ENCODE measurements around the gene NOL8. TPM values are rescaled to one million over a fixed set of nuclear protein-coding genes. Genes with fewer than 3 reads are reported as not detected.

Gene NOL8
- total RNA-seq (27.2 and 28.6 TPM in 2 replicates), polyA plus RNA-seq (20.0 and 20.5 TPM in 2 replicates), polyA minus RNA-seq (ENCODE audit: low replicate concordance) (2.4 and 3.5 TPM in 2 replicates)
- 16.1 and 17.0 TPM in 2 replicates for polyA plus RNA-seq (2012)

DNA sequence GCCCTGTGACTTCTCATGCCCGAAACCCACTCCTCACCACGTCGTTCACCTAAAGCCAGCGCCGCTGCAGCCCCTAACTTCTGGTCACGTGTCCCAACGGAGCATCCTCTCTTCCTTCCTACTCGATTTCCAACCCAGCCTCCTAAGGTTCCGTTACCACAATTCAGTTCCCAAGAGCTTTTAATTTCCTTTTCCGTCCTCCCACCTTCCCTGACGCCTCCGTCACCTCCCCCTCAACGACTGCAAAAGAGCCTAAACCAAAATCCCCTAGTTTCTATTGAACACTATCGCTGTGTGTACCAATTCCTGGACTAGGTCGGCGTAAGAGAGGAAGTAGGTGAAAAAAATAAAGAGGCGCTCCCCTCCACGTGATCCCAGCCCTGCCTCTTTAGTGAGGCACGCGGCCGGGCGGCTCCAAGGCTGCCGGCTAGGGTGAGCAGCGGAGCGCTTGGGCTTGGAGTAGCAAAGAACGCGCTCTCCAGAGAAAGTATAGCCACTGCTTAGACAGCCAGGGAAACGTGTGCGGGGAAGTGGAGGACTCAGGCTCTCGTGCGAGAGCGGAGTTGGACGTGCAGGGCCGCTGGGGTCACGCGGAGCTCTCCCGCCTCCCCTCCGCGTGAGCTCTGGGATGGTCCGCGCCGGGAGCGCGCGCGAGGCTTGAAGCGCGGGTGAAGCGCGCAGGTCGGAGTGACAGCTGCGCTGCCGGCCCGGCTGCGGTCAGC is at the start of gene NOL8, which contains the start of gene CENPP:
NOL8 (minus strand) TSS at position 82 of the 722 bp plus-strand sequence. CDS start 1,189 bp downstream, outside the sequence.
CENPP (plus strand) TSS at position 685 of the 722 bp plus-strand sequence.
- peak within 1 kb of the TSS; percentile 100 for H3K27ac ChIP-seq (ENCODE audit: insufficient read depth, low read length)
- H3K9ac ChIP-seq (ENCODE audit: insufficient read depth, low read length) = peak within 1 kb of the TSS; percentile 100
- no peaks in the 10 kb centered on the region for H3K9me3 ChIP-seq (ENCODE audit: control insufficient read depth, insufficient read depth, low read depth, low read length)
- peaks cover 7% of the 10 kb centered on the region for H3K36me3 ChIP-seq (ENCODE audit: control insufficient read depth, insufficient read depth, low read length)
- peak; percentile 90 to 93 for DNase-seq (ENCODE audit: low read depth in 2 of 2)
- no peaks in the 10 kb centered on the region for H3K27me3 ChIP-seq (ENCODE audit: control insufficient read depth, insufficient read depth, low read length)
- H3K4me1 ChIP-seq (ENCODE audit: control insufficient read depth, extremely low read depth, insufficient read depth, low read length) = peaks cover 7% of the 10 kb centered on the region
- peak within 1 kb of the TSS; percentile 91 to 98 (median 96) for H3K4me3 ChIP-seq (replicated peaks in 1 of 4; ENCODE audit: control extremely low read depth in 1 of 4, insufficient read depth in 1 of 4, low read depth in 3 of 4, low read length in 4 of 4)
- TF ChIP-seq, protein P1, sequence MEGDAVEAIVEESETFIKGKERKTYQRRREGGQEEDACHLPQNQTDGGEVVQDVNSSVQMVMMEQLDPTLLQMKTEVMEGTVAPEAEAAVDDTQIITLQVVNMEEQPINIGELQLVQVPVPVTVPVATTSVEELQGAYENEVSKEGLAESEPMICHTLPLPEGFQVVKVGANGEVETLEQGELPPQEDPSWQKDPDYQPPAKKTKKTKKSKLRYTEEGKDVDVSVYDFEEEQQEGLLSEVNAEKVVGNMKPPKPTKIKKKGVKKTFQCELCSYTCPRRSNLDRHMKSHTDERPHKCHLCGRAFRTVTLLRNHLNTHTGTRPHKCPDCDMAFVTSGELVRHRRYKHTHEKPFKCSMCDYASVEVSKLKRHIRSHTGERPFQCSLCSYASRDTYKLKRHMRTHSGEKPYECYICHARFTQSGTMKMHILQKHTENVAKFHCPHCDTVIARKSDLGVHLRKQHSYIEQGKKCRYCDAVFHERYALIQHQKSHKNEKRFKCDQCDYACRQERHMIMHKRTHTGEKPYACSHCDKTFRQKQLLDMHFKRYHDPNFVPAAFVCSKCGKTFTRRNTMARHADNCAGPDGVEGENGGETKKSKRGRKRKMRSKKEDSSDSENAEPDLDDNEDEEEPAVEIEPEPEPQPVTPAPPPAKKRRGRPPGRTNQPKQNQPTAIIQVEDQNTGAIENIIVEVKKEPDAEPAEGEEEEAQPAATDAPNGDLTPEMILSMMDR (conservative IDR thresholded peaks at IDR 0.05 in 1 of 2, IDR thresholded peaks at IDR 0.05 in 1 of 2; ENCODE audit: low read depth in 1 of 2, low read length in 2 of 2) = no peak
- TF ChIP-seq EZH2 (IDR thresholded peaks at IDR 0.05; ENCODE audit: low read length, missing control alignments) = no peak
- H4K20me1 ChIP-seq (ENCODE audit: control insufficient read depth, extremely low read depth, insufficient read depth, low read length) = no peaks in the 10 kb centered on the region
- H2AFZ ChIP-seq (ENCODE audit: low read length) = peak within 1 kb of the TSS; percentile 100
- H3K79me2 ChIP-seq (ENCODE audit: control insufficient read depth, insufficient read depth, low read length) = peaks cover 17% of the 10 kb centered on the region
- H3K4me2 ChIP-seq (ENCODE audit: extremely low read depth, insufficient read depth, low read length) = peak within 1 kb of the TSS; percentile 98

DNA sequence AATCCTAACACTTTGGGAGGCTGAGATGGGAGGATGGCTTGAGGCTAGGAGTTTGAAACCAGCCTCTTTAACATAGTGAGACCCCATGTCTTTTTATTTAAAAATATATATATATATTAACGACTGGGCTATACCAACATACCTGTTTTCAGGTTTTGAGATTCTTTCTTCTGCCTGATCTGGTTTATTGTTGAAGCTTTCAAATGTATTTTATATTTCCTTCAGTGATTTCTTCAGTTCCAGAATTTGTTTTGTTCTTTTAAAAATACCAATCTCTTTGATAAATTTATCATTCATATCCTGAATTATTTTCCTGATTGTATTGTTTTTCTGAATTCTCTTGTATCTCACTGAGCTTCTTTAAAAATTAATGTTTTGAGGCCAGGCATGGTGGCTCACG is 48.0 kb upstream of the NOL8 start:
- Histone ChIP-seq H4K20me1 (ENCODE audit: control insufficient read depth, extremely low read depth, insufficient read depth, low read length) (no peaks in the 10 kb centered on the region), H3K27ac (ENCODE audit: insufficient read depth, low read length) (no peak overlapping the region), H3K9ac (ENCODE audit: insufficient read depth, low read length) (no peak overlapping the region), H3K27me3 (ENCODE audit: control insufficient read depth, insufficient read depth, low read length) (no peaks in the 10 kb centered on the region), H3K9me3 (ENCODE audit: control insufficient read depth, insufficient read depth, low read depth, low read length) (no peaks in the 10 kb centered on the region), H3K36me3 (ENCODE audit: control insufficient read depth, insufficient read depth, low read length) (no peaks in the 10 kb centered on the region), H2AFZ (ENCODE audit: low read length) (no peak overlapping the region), H3K79me2 (ENCODE audit: control insufficient read depth, insufficient read depth, low read length) (no peaks in the 10 kb centered on the region), H3K4me2 (ENCODE audit: extremely low read depth, insufficient read depth, low read length) (no peak overlapping the region), H3K4me1 (ENCODE audit: control insufficient read depth, extremely low read depth, insufficient read depth, low read length) (no peaks in the 10 kb centered on the region), H3K4me3 (replicated peaks in 1 of 4; ENCODE audit: control extremely low read depth in 1 of 4, insufficient read depth in 1 of 4, low read depth in 3 of 4, low read length in 4 of 4) (no peak overlapping the region)
- no peak for DNase-seq (ENCODE audit: low read depth in 2 of 2)
- TF ChIP-seq EZH2 (IDR thresholded peaks at IDR 0.05; ENCODE audit: low read length, missing control alignments) = no peak
- TF ChIP-seq, protein P1 (conservative IDR thresholded peaks at IDR 0.05 in 1 of 2, IDR thresholded peaks at IDR 0.05 in 1 of 2; ENCODE audit: low read depth in 1 of 2, low read length in 2 of 2) = no peak

DNA sequence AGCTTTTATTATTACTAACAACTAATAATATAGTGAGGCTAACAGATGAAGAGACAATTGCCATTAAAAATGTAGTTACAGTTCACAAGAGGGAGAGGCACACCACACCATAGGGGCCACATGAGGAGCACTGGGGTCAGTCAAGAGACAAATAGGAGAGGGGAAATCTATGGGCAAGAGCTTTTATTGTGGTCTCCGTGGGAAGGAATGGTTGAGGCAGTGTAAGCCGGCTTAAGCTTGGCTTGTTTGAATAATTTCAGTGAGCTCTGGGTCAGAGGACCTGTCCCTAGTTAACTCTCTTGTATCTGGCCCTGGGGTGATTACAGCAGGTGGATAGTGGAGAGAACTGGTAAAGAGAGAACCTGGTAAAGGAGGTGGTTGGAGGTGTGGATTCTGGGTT is 43.9 kb upstream of the NOL8 start:
- Histone ChIP-seq H2AFZ (ENCODE audit: low read length) (no peak overlapping the region), H3K79me2 (ENCODE audit: control insufficient read depth, insufficient read depth, low read length) (no peaks in the 10 kb centered on the region), H3K4me2 (ENCODE audit: extremely low read depth, insufficient read depth, low read length) (no peak overlapping the region), H4K20me1 (ENCODE audit: control insufficient read depth, extremely low read depth, insufficient read depth, low read length) (no peaks in the 10 kb centered on the region), H3K9ac (ENCODE audit: insufficient read depth, low read length) (no peak overlapping the region), H3K36me3 (ENCODE audit: control insufficient read depth, insufficient read depth, low read length) (no peaks in the 10 kb centered on the region), H3K9me3 (ENCODE audit: control insufficient read depth, insufficient read depth, low read depth, low read length) (no peaks in the 10 kb centered on the region), H3K4me3 (replicated peaks in 1 of 4; ENCODE audit: control extremely low read depth in 1 of 4, insufficient read depth in 1 of 4, low read depth in 3 of 4, low read length in 4 of 4) (no peak overlapping the region), H3K4me1 (ENCODE audit: control insufficient read depth, extremely low read depth, insufficient read depth, low read length) (no peaks in the 10 kb centered on the region), H3K27me3 (ENCODE audit: control insufficient read depth, insufficient read depth, low read length) (no peaks in the 10 kb centered on the region), H3K27ac (ENCODE audit: insufficient read depth, low read length) (no peak overlapping the region)
- DNase-seq (ENCODE audit: low read depth in 2 of 2) = no peak
- TF ChIP-seq, protein P1 (conservative IDR thresholded peaks at IDR 0.05 in 1 of 2, IDR thresholded peaks at IDR 0.05 in 1 of 2; ENCODE audit: low read depth in 1 of 2, low read length in 2 of 2) = no peak
- no peak for TF ChIP-seq EZH2 (IDR thresholded peaks at IDR 0.05; ENCODE audit: low read length, missing control alignments)
